PC-3 (cell line): ENCODE results near the gene ZNF697. TPM values are rescaled to one million over a fixed set of nuclear protein-coding genes. Genes with fewer than 3 reads are reported as not detected.

Experiments used
- ATAC-seq: fragments of 200-7000 bp; cut with Tn5 transposase; 2 replicates; pipeline ENCODE4 v1.9.1; 2020; ENCODE audit warnings: mild to moderate bottlenecking, moderate library complexity
- BruUV-seq: library from RNA; stranded (reverse); fragments of 400-500 nt; replicated peaks from 2 replicates; lab custom pipeline; 2021; lab: Mats Ljungman, UMichigan
- CTCF ChIA-PET: fragments of 300-600 bp; sonication (Branson Sonifier 250); formaldehyde crosslinking; loops from one replicate; lab custom pipeline; 2022; ENCODE audit warnings: antibody characterized with exemption; lab: Charles Lee
- POLR2A ChIA-PET: fragments of 300-600 bp; sonication (Branson Sonifier 250); formaldehyde crosslinking; loops from one replicate; lab custom pipeline; 2022; ENCODE audit warnings: antibody characterized with exemption; ENCODE audit not compliant: unreplicated experiment; lab: Charles Lee
- DNase-seq: peaks from one replicate; pipeline ENCODE4 v3.0.0-alpha.2; 2015
- H2AFZ ChIP-seq: fragments of 300-600 bp; sonication (generic); 2 replicates; pipeline ENCODE4 v1.6.0; 2016; ENCODE audit warnings: antibody characterized with exemption, low read length
- H3F3A ChIP-seq: fragments of 300-600 bp; sonication (generic); one replicate; pipeline ENCODE4 v1.6.0; 2017; ENCODE audit warnings: antibody characterized with exemption, low read length, control low read depth, mild to moderate bottlenecking; ENCODE audit not compliant: unreplicated experiment
- H3K27ac ChIP-seq: fragments of 300-600 bp; sonication (generic); 2 replicates; pipeline ENCODE4 v1.5.1; 2016; ENCODE audit warnings: mild to moderate bottlenecking, low read length
- H3K27me3 ChIP-seq: fragments of 300-600 bp; sonication (generic); 2 replicates; pipeline ENCODE4 v1.6.1; 2016; ENCODE audit warnings: low read length, mixed read lengths
- H3K36me3 ChIP-seq: fragments of 300-600 bp; sonication (generic); 2 replicates; pipeline ENCODE4 v1.6.1; 2016; ENCODE audit warnings: low read depth, mixed run types, low read length, mixed read lengths
- H3K4me1 ChIP-seq: fragments of 300-600 bp; sonication (generic); 2 replicates; pipeline ENCODE4 v1.5.1; 2016; ENCODE audit warnings: low read length; ENCODE audit not compliant: insufficient read depth
- H3K4me2 ChIP-seq: fragments of 300-600 bp; sonication (generic); 2 replicates; pipeline ENCODE4 v1.6.0; 2016; ENCODE audit warnings: low read length
- H3K4me3 ChIP-seq: fragments of 300-600 bp; sonication (generic); 2 replicates; pipeline ENCODE4 v1.5.1; 2016; ENCODE audit warnings: mild to moderate bottlenecking, low read length, mixed read lengths
- H3K79me2 ChIP-seq: fragments of 300-600 bp; sonication (generic); 2 replicates; pipeline ENCODE4 v1.6.1; 2017; ENCODE audit warnings: low read length, mixed read lengths
- H3K9ac ChIP-seq: fragments of 300-600 bp; sonication (generic); 2 replicates; pipeline ENCODE4 v1.6.0; 2016; ENCODE audit warnings: mild to moderate bottlenecking, low read length
- H3K9me2 ChIP-seq: fragments of 300-600 bp; sonication (generic); replicated peaks from 2 replicates; pipeline ENCODE4 v1.6.1; 2016; ENCODE audit warnings: mixed run types, low read length, mixed read lengths
- H3K9me3 ChIP-seq: fragments of 300-600 bp; sonication (generic); 2 replicates; pipeline ENCODE4 v1.6.1; 2016; ENCODE audit warnings: low read length, mixed read lengths
- H4K20me1 ChIP-seq: fragments of 300-600 bp; sonication (generic); 2 replicates; pipeline ENCODE4 v1.6.1; 2016; ENCODE audit warnings: low read length, mixed read lengths
- EZH2 ChIP-seq: fragments of 300-600 bp; sonication (generic); IDR thresholded peaks from one replicate; pipeline ENCODE4 v1.6.1; 2017; ENCODE audit warnings: antibody characterized with exemption, mild to moderate bottlenecking, low read length; ENCODE audit not compliant: unreplicated experiment
- EZH2phosphoT487 ChIP-seq: fragments of 300-600 bp; sonication (generic); IDR thresholded peaks from 2 replicates; pipeline ENCODE4 v1.6.1; 2018; ENCODE audit warnings: mild to moderate bottlenecking, antibody characterized with exemption, low read length, borderline replicate concordance
- intact Hi-C: fragments of 100-400 bp; cut with micrococcal nuclease; formaldehyde crosslinking; loops from 2 replicates; pipeline ENCODE4 v1.9.0; 2023
- total RNA-seq: library from RNA; depleted of rRNA; stranded (reverse); fragments of >200 nt; gene quantifications from 2 replicates; pipeline ENCODE4 v1.2.3, GENCODE V29; 2014
- TF ChIP-seq, protein P1 (sequence below): fragments of 300-600 bp; sonication (generic); conservative IDR thresholded peaks from 2 replicates; pipeline ENCODE4 v1.5.1; 2017; ENCODE audit warnings: antibody characterized with exemption, low read depth, mild to moderate bottlenecking, low read length

Gene ZNF697
- total RNA-seq, 1 experiment from 2014 or later: 5.3 TPM

DNA sequence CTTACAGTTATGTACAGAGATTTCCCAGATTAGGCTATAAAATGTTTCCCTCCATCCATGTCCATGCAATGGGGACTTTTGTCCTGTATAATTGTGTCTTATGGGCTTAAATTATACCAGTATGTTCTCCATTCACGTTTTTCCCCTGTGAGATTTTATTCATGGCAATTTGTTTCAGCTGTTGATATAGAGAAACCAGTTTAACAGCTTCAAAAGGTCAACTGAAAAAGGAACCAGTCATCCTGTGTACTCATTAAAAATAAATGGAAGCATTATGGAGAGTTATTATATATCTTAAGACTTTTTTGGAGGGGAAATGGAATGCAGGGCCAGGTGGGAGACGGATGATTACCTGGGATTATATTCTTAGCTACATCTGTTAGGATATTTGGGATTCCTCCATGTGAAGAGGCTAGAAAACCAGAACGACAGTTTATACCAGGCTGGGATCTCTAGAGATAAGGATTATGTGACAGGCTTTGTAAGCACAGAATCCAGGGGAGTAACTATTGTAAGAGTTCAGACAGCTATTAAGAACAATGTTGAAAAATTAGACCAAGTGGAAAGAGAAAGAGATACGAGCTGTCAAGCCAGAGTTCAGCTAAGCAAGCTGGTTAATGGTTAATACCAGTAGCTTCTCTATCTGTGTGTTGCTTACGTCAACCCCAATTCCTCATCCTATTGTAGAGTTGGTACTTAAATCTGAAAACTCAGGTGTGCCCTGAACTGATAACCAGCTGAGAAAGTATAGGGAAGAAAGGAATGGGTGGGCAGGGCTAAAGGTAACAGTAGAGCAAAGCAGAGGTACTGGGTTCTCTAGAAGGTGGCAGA lies 12.4 kb upstream of the ZNF697 start:
- H3K9me3 ChIP-seq: no peaks in the 10 kb centered on the region
- H3F3A ChIP-seq: no peaks in the 10 kb centered on the region
- H4K20me1 ChIP-seq: no peaks in the 10 kb centered on the region
- DNase-seq (peak; percentile 63), ATAC-seq (peak; percentile 29; the same call in 1 of the 2 replicates)
- no peaks in the 10 kb centered on the region for H3K36me3 ChIP-seq
- H3K9me2 ChIP-seq: no peaks in the 10 kb centered on the region
- POLR2A ChIA-PET: no interaction called here
- TF ChIP-seq EZH2 (no peak), EZH2phosphoT487 (no peak)
- TF ChIP-seq, protein P1, sequence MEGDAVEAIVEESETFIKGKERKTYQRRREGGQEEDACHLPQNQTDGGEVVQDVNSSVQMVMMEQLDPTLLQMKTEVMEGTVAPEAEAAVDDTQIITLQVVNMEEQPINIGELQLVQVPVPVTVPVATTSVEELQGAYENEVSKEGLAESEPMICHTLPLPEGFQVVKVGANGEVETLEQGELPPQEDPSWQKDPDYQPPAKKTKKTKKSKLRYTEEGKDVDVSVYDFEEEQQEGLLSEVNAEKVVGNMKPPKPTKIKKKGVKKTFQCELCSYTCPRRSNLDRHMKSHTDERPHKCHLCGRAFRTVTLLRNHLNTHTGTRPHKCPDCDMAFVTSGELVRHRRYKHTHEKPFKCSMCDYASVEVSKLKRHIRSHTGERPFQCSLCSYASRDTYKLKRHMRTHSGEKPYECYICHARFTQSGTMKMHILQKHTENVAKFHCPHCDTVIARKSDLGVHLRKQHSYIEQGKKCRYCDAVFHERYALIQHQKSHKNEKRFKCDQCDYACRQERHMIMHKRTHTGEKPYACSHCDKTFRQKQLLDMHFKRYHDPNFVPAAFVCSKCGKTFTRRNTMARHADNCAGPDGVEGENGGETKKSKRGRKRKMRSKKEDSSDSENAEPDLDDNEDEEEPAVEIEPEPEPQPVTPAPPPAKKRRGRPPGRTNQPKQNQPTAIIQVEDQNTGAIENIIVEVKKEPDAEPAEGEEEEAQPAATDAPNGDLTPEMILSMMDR: no peak
- H3K27ac ChIP-seq: peak overlapping the region; percentile 48
- H3K4me1 ChIP-seq: peaks cover 28% of the 10 kb centered on the region
- no peaks in the 10 kb centered on the region for H3K79me2 ChIP-seq
- intact Hi-C loops: no loop called here
- peak overlapping the region; percentile 56; the same call in 1 of the 2 replicates for H2AFZ ChIP-seq
- peak overlapping the region; percentile 43 for H3K4me2 ChIP-seq
- H3K27me3 ChIP-seq: no peaks in the 10 kb centered on the region
- no peak overlapping the region for H3K9ac ChIP-seq
- H3K4me3 ChIP-seq: no peak overlapping the region
- CTCF ChIA-PET: no interaction called here
- BruUV-seq: no TSS peak

DNA sequence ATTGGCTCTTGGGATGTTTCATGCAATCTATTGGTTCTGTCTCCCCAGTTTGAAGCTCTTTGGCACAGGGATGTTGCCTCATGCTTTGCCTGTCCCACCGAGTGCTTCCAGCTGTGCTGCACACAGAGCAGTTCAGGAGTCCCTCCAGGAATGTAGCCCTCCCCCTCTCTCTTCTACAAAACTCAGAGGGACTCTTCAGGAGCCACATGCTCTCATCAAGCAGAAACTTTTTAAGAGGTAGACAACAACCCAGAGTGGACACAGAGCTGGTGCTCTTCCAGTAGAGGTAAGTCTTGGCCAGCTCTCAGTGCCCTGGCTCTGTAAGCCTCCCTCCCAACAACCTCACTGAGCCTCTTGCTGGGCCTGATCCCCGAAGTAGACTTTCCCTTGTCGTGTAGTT lies 11.6 kb upstream of the ZNF697 start:
- BruUV-seq: no TSS peak
- ChIA-PET POLR2A (no interaction called here), CTCF (no interaction called here)
- Histone ChIP-seq H3K9me3 (no peaks in the 10 kb centered on the region), H2AFZ (peak overlapping the region; percentile 56), H3F3A (no peaks in the 10 kb centered on the region), H3K4me3 (no peak overlapping the region), H3K79me2 (no peaks in the 10 kb centered on the region), H3K36me3 (no peaks in the 10 kb centered on the region), H3K9ac (no peak overlapping the region), H3K27me3 (no peaks in the 10 kb centered on the region), H3K4me1 (peaks cover 28% of the 10 kb centered on the region), H3K4me2 (peak overlapping the region; percentile 43; the same call in 1 of the 2 replicates), H4K20me1 (no peaks in the 10 kb centered on the region), H3K9me2 (no peaks in the 10 kb centered on the region), H3K27ac (peak overlapping the region; percentile 48; the same call in 1 of the 2 replicates)
- TF ChIP-seq EZH2phosphoT487 (no peak), EZH2 (no peak)
- TF ChIP-seq, protein P1: no peak
- intact Hi-C loops: no loop called here
- no peak for ATAC-seq
- DNase-seq: no peak

DNA sequence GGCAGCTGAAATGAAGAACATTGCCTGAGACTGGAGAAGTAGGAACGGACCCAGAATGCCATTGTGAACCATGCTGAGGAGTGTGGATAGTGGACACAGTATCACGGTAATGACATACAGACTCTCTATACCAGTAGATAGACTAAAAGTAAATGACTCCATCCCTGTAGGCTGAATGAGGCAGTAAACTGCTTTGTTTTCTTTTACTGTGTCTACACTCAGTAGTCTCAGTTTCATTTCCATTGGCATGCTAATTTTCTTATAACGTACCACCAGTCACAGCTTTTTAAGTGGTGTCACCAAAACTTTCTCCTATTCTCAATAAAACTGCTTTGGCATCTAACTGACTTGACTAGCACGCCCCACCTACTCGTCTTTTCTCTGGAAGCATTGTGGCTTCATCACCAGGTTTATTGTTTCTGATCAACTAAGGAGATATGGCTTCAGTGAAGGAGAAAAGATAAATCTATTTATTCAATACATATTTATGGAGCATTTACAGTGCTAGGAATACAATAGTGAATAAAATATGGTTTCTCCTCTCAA lies 8.4 kb upstream of the ZNF697 start:
- Histone ChIP-seq H2AFZ (no peak overlapping the region), H3K27ac (no peak overlapping the region), H3F3A (no peaks in the 10 kb centered on the region), H3K9ac (no peak overlapping the region), H4K20me1 (no peaks in the 10 kb centered on the region), H3K9me3 (no peaks in the 10 kb centered on the region), H3K36me3 (no peaks in the 10 kb centered on the region), H3K4me3 (no peak overlapping the region), H3K9me2 (no peaks in the 10 kb centered on the region), H3K79me2 (no peaks in the 10 kb centered on the region), H3K4me1 (peaks cover 18% of the 10 kb centered on the region), H3K27me3 (no peaks in the 10 kb centered on the region), H3K4me2 (no peak overlapping the region)
- no TSS peak for BruUV-seq
- intact Hi-C loops: no loop called here
- ChIA-PET POLR2A (no interaction called here), CTCF (no interaction called here)
- DNase-seq (no peak), ATAC-seq (no peak)
- TF ChIP-seq EZH2 (no peak), EZH2phosphoT487 (no peak)
- TF ChIP-seq, protein P1: no peak
